Loucy (cell line): ENCODE measurements around the gene SHC4.

ENCODE experiments used
- H2AFZ ChIP-seq: fragments of 200-600 bp; sonication (generic); 2 replicates; pipeline ENCODE4 v1.6.0; 2016; ENCODE audit warnings: antibody characterized with exemption, mild to moderate bottlenecking, low read length, moderate library complexity
- H3F3A ChIP-seq: fragments of 200-600 bp; 2 replicates; pipeline ENCODE4 v1.6.0; 2016; ENCODE audit warnings: antibody characterized with exemption, low read depth, mild to moderate bottlenecking
- H3K27me3 ChIP-seq: fragments of 200-600 bp; sonication (generic); 2 replicates; pipeline ENCODE4 v1.6.1; 2014; ENCODE audit warnings: low read length, mild to moderate bottlenecking; ENCODE audit not compliant: insufficient read depth, poor library complexity, severe bottlenecking
- H3K36me3 ChIP-seq: fragments of 200-600 bp; sonication (generic); 2 replicates; pipeline ENCODE4 v1.6.1; 2016; ENCODE audit warnings: low read length; ENCODE audit not compliant: insufficient read depth
- H3K4me1 ChIP-seq: fragments of 200-600 bp; sonication (generic); 2 replicates; pipeline ENCODE4 v1.5.1; 2014; ENCODE audit warnings: low read length, mild to moderate bottlenecking; ENCODE audit not compliant: insufficient read depth, poor library complexity, severe bottlenecking
- H3K4me2 ChIP-seq: fragments of 200-600 bp; sonication (generic); 2 replicates; pipeline ENCODE4 v1.6.0; 2014; ENCODE audit warnings: antibody characterized with exemption, low read length, low read depth, mild to moderate bottlenecking; ENCODE audit not compliant: poor library complexity, severe bottlenecking
- H3K4me3 ChIP-seq: fragments of 200-600 bp; sonication (generic); 2 replicates; pipeline ENCODE4 v1.5.1; 2014; ENCODE audit warnings: low read length, mild to moderate bottlenecking, mixed read lengths; ENCODE audit not compliant: poor library complexity, severe bottlenecking
- H3K79me2 ChIP-seq: fragments of 200-600 bp; sonication (generic); 2 replicates; pipeline ENCODE4 v1.6.1; 2014; ENCODE audit warnings: low read length; ENCODE audit not compliant: insufficient read depth
- H3K9ac ChIP-seq: fragments of 200-600 bp; sonication (generic); 2 replicates; pipeline ENCODE4 v1.6.0; 2014; ENCODE audit warnings: mild to moderate bottlenecking, low read depth, low read length, moderate library complexity; ENCODE audit not compliant: poor library complexity, severe bottlenecking
- H3K9me2 ChIP-seq: fragments of 200-600 bp; sonication (generic); replicated peaks from 2 replicates; pipeline ENCODE4 v1.6.1; 2016; ENCODE audit warnings: low read depth, low read length, mixed read lengths
- H3K9me3 ChIP-seq: fragments of 200-600 bp; sonication (generic); 2 replicates; pipeline ENCODE4 v1.6.1; 2014; ENCODE audit warnings: mild to moderate bottlenecking, antibody characterized with exemption, low read length, low read depth; ENCODE audit not compliant: insufficient read depth
- H4K20me1 ChIP-seq: fragments of 200-600 bp; sonication (generic); 2 replicates; pipeline ENCODE4 v1.6.0; 2014; ENCODE audit warnings: antibody characterized with exemption, low read length, mild to moderate bottlenecking; ENCODE audit not compliant: insufficient read depth, poor library complexity, severe bottlenecking
- CTCF ChIP-seq: fragments of 200-600 bp; sonication (generic); conservative IDR thresholded peaks from 2 replicates; pipeline ENCODE4 v1.5.1; 2014; ENCODE audit warnings: mild to moderate bottlenecking, antibody characterized with exemption, low read length
- EZH2phosphoT487 ChIP-seq: fragments of 200-600 bp; IDR thresholded peaks from 2 replicates; pipeline ENCODE4 v1.6.1; 2018; ENCODE audit warnings: antibody characterized with exemption, mild to moderate bottlenecking, moderate library complexity, borderline replicate concordance

SHC4 gene

GRCh38 chr15:48989170-48989569 lies 25.5 kb upstream of the SHC4 start:
- Histone ChIP-seq H3K4me1 (no peaks in the 10 kb centered on the region), H3K4me2 (no peak overlapping the region), H2AFZ (no peak overlapping the region), H3K36me3 (peaks cover 30% of the 10 kb centered on the region), H3K9me3 (no peaks in the 10 kb centered on the region), H3K27me3 (no peaks in the 10 kb centered on the region), H3F3A (no peaks in the 10 kb centered on the region), H3K4me3 (no peak overlapping the region), H3K79me2 (no peaks in the 10 kb centered on the region), H3K9ac (no peak overlapping the region), H3K9me2 (no peaks in the 10 kb centered on the region), H4K20me1 (no peaks in the 10 kb centered on the region)
- TF ChIP-seq EZH2phosphoT487 (no peak), CTCF (no peak)

- H3K27me3 ChIP-seq: no peaks in the 10 kb centered on the region
- H3K79me2 ChIP-seq: no peaks in the 10 kb centered on the region
- no peaks in the 10 kb centered on the region for H3K4me1 ChIP-seq
- no peaks in the 10 kb centered on the region for H4K20me1 ChIP-seq
- no peaks in the 10 kb centered on the region for H3K9me2 ChIP-seq
- peaks cover 18% of the 10 kb centered on the region for H3K36me3 ChIP-seq
- H3F3A ChIP-seq: no peaks in the 10 kb centered on the region
- H3K9me3 ChIP-seq: no peaks in the 10 kb centered on the region
- TF ChIP-seq EZH2phosphoT487 (no peak), CTCF (no peak)
- no peak overlapping the region for H3K9ac ChIP-seq
- no peak overlapping the region for H2AFZ ChIP-seq
- no peak overlapping the region for H3K4me2 ChIP-seq
- H3K4me3 ChIP-seq: no peak overlapping the region
Observed at GRCh38 chr15:48987142-48987541, 23.4 kb upstream of the SHC4 start.

GRCh38 chr15:48986240-48986639 lies 22.5 kb upstream of the SHC4 start:
- H3K4me2 ChIP-seq: no peak overlapping the region

More at GRCh38 chr15:48986240-48986639, 22.5 kb upstream of the SHC4 start:
- Histone ChIP-seq H3K4me1 (no peaks in the 10 kb centered on the region), H3K9me3 (no peaks in the 10 kb centered on the region), H4K20me1 (no peaks in the 10 kb centered on the region), H3K4me3 (no peak overlapping the region), H3K9ac (no peak overlapping the region), H2AFZ (no peak overlapping the region), H3K36me3 (peaks cover 9% of the 10 kb centered on the region; the same call in 1 of the 2 replicates), H3K79me2 (no peaks in the 10 kb centered on the region), H3K27me3 (no peaks in the 10 kb centered on the region), H3F3A (no peaks in the 10 kb centered on the region), H3K9me2 (no peaks in the 10 kb centered on the region)
- no peak for TF ChIP-seq CTCF
